GM19397 (cell line): ENCODE results near the gene TALDO1.
"Not testable (repeated sequence)": the region's sequence is repeated elsewhere in the genome, so short reads cannot be mapped to it uniquely, and the experiment has no call there.

Experiments used
- ATAC-seq: cut with Tn5 transposase; IDR thresholded peaks from one replicate; pipeline ENCODE4 v1.9.1; 2021; ENCODE audit warnings: mild to moderate bottlenecking, moderate library complexity; ENCODE audit not compliant: unreplicated experiment

TALDO1 gene

GRCh38 chr11:733072-733471, 14.2 kb upstream of the TALDO1 start:
- no peak for ATAC-seq

GRCh38 chr11:734541-734940, 12.7 kb upstream of the TALDO1 start:
- ATAC-seq: not testable (repeated sequence)

GRCh38 chr11:737366-737765, 9.9 kb upstream of the TALDO1 start:
- no peak for ATAC-seq

- ATAC-seq: not testable (repeated sequence)
Measured at GRCh38 chr11:737899-738298, 9.4 kb upstream of the TALDO1 start.

GRCh38 chr11:742156-742546, 5.1 kb upstream of the TALDO1 start:
- ATAC-seq: no peak

- ATAC-seq: no peak
Measured at GRCh38 chr11:742571-743201, 4.6 kb upstream of the TALDO1 start.

- no peak for ATAC-seq
Measured at GRCh38 chr11:745428-745827, 1.8 kb upstream of the TALDO1 start.

- ATAC-seq: peak; percentile 38
Measured at GRCh38 chr11:746289-747157, 741 bp upstream of the TALDO1 start.

- ATAC-seq: no peak
Measured at GRCh38 chr11:748007-748359, 719 bp downstream of the TALDO1 start.

GRCh38 chr11:749731-750130, 2.5 kb downstream of the TALDO1 start:
- no peak for ATAC-seq

GRCh38 chr11:760236-760635, 13.0 kb downstream of the TALDO1 start:
- ATAC-seq: no peak

- ATAC-seq: no peak
Measured at GRCh38 chr11:761526-762108, 14.4 kb downstream of the TALDO1 start.

- no peak for ATAC-seq
Measured at GRCh38 chr11:762421-763072, 15.3 kb downstream of the TALDO1 start.

- ATAC-seq: no peak
Measured at GRCh38 chr11:763073-763463, 15.8 kb downstream of the TALDO1 start.

- ATAC-seq: no peak
Measured at GRCh38 chr11:763549-764321, 16.5 kb downstream of the TALDO1 start.

- no peak for ATAC-seq
Measured at GRCh38 chr11:764322-765024, 17.2 kb downstream of the TALDO1 start.

GRCh38 chr11:765025-765801, 17.9 kb downstream of the TALDO1 start:
- ATAC-seq: no peak

GRCh38 chr11:765802-766091, 18.5 kb downstream of the TALDO1 start:
- ATAC-seq: no peak

GRCh38 chr11:766106-766935, 19.1 kb downstream of the TALDO1 start:
- no peak for ATAC-seq
